ENCODE measurements around the gene MTR.

Gene MTR

GRCh38 chr1:236800002-236800620 lies 5.0 kb downstream of the MTR start:
- DNase-seq (ENCODE audit: insufficient read length, low spot score) (no peak), FAIRE-seq (no peak)
- TF ChIP-seq POLR2A (IDR thresholded peaks at IDR 0.05; ENCODE audit: low read depth, low read length): no peak

GRCh38 chr1:236800623-236801022 lies 5.5 kb downstream of the MTR start:
- DNase-seq (ENCODE audit: insufficient read length, low spot score) (no peak), FAIRE-seq (no peak)
- no peak for TF ChIP-seq POLR2A (IDR thresholded peaks at IDR 0.05; ENCODE audit: low read depth, low read length)

- no peak for DNase-seq (ENCODE audit: insufficient read length, low spot score)
- no peak for TF ChIP-seq POLR2A (IDR thresholded peaks at IDR 0.05; ENCODE audit: low read depth, low read length)
- FAIRE-seq: no peak
These were observed 7.2 kb downstream of the MTR start for GRCh38 chr1:236802264-236802663.

- FAIRE-seq: no peak
- TF ChIP-seq POLR2A (IDR thresholded peaks at IDR 0.05; ENCODE audit: low read depth, low read length): no peak
- DNase-seq (ENCODE audit: insufficient read length, low spot score): no peak
These were observed 11.5 kb downstream of the MTR start for GRCh38 chr1:236806634-236807033.

GRCh38 chr1:236808005-236808404 lies 12.9 kb downstream of the MTR start:
- no peak for TF ChIP-seq POLR2A (IDR thresholded peaks at IDR 0.05; ENCODE audit: low read depth, low read length)
- DNase-seq (ENCODE audit: insufficient read length, low spot score) (no peak), FAIRE-seq (no peak)

- DNase-seq (ENCODE audit: insufficient read length, low spot score): no peak
- TF ChIP-seq POLR2A (IDR thresholded peaks at IDR 0.05; ENCODE audit: low read depth, low read length): no peak
- no peak for FAIRE-seq
These were observed 13.6 kb downstream of the MTR start for GRCh38 chr1:236808564-236809130.

- FAIRE-seq: no peak
- no peak for DNase-seq (ENCODE audit: insufficient read length, low spot score)
- no peak for TF ChIP-seq POLR2A (IDR thresholded peaks at IDR 0.05; ENCODE audit: low read depth, low read length)
These were observed 14.1 kb downstream of the MTR start for GRCh38 chr1:236809148-236809547.

GRCh38 chr1:236810018-236810417 lies 14.9 kb downstream of the MTR start:
- no peak for DNase-seq (ENCODE audit: insufficient read length, low spot score)
- no peak for FAIRE-seq
- TF ChIP-seq POLR2A (IDR thresholded peaks at IDR 0.05; ENCODE audit: low read depth, low read length): no peak

GRCh38 chr1:236812334-236813030 lies 17.4 kb downstream of the MTR start:
- no peak for TF ChIP-seq POLR2A (IDR thresholded peaks at IDR 0.05; ENCODE audit: low read depth, low read length)
- FAIRE-seq: no peak
- DNase-seq (ENCODE audit: insufficient read length, low spot score): no peak

- FAIRE-seq: no peak
- no peak for DNase-seq (ENCODE audit: insufficient read length, low spot score)
- no peak for TF ChIP-seq POLR2A (IDR thresholded peaks at IDR 0.05; ENCODE audit: low read depth, low read length)
These were observed 20.8 kb downstream of the MTR start for GRCh38 chr1:236815941-236816340.

GRCh38 chr1:236819856-236820255 lies 24.8 kb downstream of the MTR start:
- FAIRE-seq (no peak), DNase-seq (ENCODE audit: insufficient read length, low spot score) (no peak)
- no peak for TF ChIP-seq POLR2A (IDR thresholded peaks at IDR 0.05; ENCODE audit: low read depth, low read length)

GRCh38 chr1:236821091-236821627 lies 26.1 kb downstream of the MTR start:
- FAIRE-seq (no peak), DNase-seq (ENCODE audit: insufficient read length, low spot score) (no peak)
- TF ChIP-seq POLR2A (IDR thresholded peaks at IDR 0.05; ENCODE audit: low read depth, low read length): no peak

GRCh38 chr1:236823559-236823958 lies 28.5 kb downstream of the MTR start:
- no peak for DNase-seq (ENCODE audit: insufficient read length, low spot score)
- FAIRE-seq: no peak
- TF ChIP-seq POLR2A (IDR thresholded peaks at IDR 0.05; ENCODE audit: low read depth, low read length): no peak

GRCh38 chr1:236829085-236829484 lies 34.0 kb downstream of the MTR start:
- FAIRE-seq (no peak), DNase-seq (ENCODE audit: insufficient read length, low spot score) (no peak)
- TF ChIP-seq POLR2A (IDR thresholded peaks at IDR 0.05; ENCODE audit: low read depth, low read length): no peak

GRCh38 chr1:236830116-236830515 lies 35.0 kb downstream of the MTR start:
- no peak for FAIRE-seq
- no peak for TF ChIP-seq POLR2A (IDR thresholded peaks at IDR 0.05; ENCODE audit: low read depth, low read length)
- DNase-seq (ENCODE audit: insufficient read length, low spot score): no peak

Measured in H54 (cell line).